Measurements from ENCODE around the gene EML1. TPM values are rescaled to one million over a fixed set of nuclear protein-coding genes. Genes with fewer than 3 reads are reported as not detected.

The EML1 gene
- total RNA-seq, 2 donors from 2014 or later = 55.1 to 66.5 TPM

DNA sequence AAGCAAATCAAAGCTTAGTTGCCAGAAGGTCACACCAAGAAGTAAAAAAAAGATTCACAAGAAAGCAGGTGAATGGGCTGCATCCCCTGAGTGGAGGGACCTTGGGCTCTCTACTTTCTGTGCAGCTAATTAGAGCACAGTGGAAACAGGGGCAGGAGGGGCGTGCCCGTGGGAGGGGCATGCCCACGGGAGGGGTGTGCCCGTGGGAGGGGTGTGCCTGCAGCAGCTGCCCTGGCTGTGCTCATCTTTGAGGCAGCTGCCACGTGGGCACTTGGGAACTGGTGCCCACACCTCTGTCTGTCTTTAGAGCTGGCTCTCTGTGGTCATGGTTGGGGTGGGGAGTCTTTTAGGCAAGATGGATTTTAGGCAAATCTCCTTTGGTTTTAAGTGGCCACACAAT lies 60.0 kb downstream of the EML1 start:
- no peaks in the 10 kb centered on the region for H3K27me3 ChIP-seq (replicated peaks; ENCODE audit: insufficient read depth)
- TF ChIP-seq, protein P1, sequence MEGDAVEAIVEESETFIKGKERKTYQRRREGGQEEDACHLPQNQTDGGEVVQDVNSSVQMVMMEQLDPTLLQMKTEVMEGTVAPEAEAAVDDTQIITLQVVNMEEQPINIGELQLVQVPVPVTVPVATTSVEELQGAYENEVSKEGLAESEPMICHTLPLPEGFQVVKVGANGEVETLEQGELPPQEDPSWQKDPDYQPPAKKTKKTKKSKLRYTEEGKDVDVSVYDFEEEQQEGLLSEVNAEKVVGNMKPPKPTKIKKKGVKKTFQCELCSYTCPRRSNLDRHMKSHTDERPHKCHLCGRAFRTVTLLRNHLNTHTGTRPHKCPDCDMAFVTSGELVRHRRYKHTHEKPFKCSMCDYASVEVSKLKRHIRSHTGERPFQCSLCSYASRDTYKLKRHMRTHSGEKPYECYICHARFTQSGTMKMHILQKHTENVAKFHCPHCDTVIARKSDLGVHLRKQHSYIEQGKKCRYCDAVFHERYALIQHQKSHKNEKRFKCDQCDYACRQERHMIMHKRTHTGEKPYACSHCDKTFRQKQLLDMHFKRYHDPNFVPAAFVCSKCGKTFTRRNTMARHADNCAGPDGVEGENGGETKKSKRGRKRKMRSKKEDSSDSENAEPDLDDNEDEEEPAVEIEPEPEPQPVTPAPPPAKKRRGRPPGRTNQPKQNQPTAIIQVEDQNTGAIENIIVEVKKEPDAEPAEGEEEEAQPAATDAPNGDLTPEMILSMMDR (IDR thresholded peaks at IDR 0.05) = no peak
- no peak overlapping the region for H3K4me3 ChIP-seq
- DNase-seq (ENCODE audit: low spot score) (no peak), ATAC-seq (ENCODE audit: insufficient number of reproducible peaks, low FRiP score, low read depth) (no peak)
- H3K9me3 ChIP-seq = no peaks in the 10 kb centered on the region
- H3K27ac ChIP-seq = no peak overlapping the region
- no peaks in the 10 kb centered on the region for H3K36me3 ChIP-seq
- peaks cover 0 to 15% of the 10 kb centered on the region in 2 donors for H3K4me1 ChIP-seq (ENCODE audit: control insufficient read depth in 1 of 2, low read depth in 2 of 2)

DNA sequence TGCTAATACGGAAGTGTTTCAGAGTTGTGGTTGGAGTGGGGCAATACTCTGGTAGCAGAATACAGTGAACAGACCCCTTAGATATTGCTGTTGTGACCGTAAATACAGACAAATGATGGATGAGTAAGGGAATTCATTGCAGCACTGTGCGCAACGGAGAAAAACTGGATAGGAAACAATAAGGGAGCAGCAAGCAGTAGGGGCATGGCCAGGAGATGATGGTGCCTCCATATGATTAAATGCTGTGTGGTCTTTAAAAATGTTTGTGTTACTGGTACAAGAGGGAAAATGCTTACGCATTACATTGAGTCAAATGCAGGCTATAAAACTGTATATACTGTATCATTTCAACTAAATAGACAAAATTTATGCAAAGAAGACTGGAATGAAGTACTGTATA lies 61.6 kb downstream of the EML1 start:
- Histone ChIP-seq H3K4me1 (ENCODE audit: control insufficient read depth in 1 of 2, low read depth in 2 of 2) (peaks cover 0 to 15% of the 10 kb centered on the region in 2 donors), H3K9me3 (no peaks in the 10 kb centered on the region), H3K27ac (no peak overlapping the region), H3K27me3 (replicated peaks; ENCODE audit: insufficient read depth) (no peaks in the 10 kb centered on the region), H3K36me3 (no peaks in the 10 kb centered on the region), H3K4me3 (no peak overlapping the region)
- no peak for DNase-seq (ENCODE audit: low spot score)
- TF ChIP-seq, protein P1 (IDR thresholded peaks at IDR 0.05) = no peak
- ATAC-seq (ENCODE audit: insufficient number of reproducible peaks, low FRiP score, low read depth) = no peak

DNA sequence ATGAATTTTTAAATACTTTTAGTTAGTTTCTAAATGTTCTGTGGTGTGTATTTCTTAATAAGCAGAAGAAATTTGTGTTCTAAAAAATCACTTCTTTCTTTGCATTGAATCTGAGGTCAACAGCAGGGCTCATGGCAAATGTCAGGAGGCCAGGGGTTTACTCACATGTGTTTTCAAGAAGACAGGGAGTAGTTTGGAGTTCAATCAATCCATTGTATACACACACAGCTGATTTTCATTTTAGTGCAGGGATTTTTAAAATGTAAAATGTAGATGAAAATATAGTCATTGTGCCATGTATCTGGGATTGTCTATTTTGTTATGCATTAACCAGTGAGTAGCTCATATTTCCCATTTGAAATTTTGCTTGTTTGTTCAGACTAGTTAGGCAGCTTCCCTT lies 62.1 kb downstream of the EML1 start:
- H3K4me1 ChIP-seq (ENCODE audit: control insufficient read depth in 1 of 2, low read depth in 2 of 2) = peaks cover 0 to 15% of the 10 kb centered on the region in 2 donors
- DNase-seq (ENCODE audit: low spot score) = no peak
- no peak overlapping the region for H3K27ac ChIP-seq
- no peaks in the 10 kb centered on the region for H3K9me3 ChIP-seq
- no peak overlapping the region for H3K4me3 ChIP-seq
- no peaks in the 10 kb centered on the region for H3K36me3 ChIP-seq
- TF ChIP-seq, protein P1 (IDR thresholded peaks at IDR 0.05) = no peak
- ATAC-seq (ENCODE audit: insufficient number of reproducible peaks, low FRiP score, low read depth) = no peak
- H3K27me3 ChIP-seq (replicated peaks; ENCODE audit: insufficient read depth) = no peaks in the 10 kb centered on the region

DNA sequence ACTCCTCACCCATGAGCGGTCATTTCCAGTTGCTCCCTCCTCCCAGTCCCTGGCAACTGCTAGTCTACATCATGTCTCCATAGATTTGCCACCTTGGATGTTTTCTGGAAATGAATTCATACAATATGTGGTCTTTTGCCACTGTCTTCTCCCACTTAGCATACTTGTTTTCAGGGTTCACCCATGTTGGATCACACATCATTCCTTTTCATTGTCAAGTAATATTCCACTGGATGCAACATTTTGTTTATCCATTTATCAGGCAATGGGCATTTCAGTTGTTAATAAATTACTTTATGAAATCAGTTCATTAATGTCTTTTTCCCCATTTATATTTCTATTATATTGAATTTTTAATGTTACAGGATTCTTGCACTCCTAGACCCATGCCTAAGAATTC lies 64.3 kb downstream of the EML1 start:
- no peak for ATAC-seq (ENCODE audit: insufficient number of reproducible peaks, low FRiP score, low read depth)
- TF ChIP-seq, protein P1 (IDR thresholded peaks at IDR 0.05) = no peak
- no peaks in the 10 kb centered on the region for H3K36me3 ChIP-seq

DNA sequence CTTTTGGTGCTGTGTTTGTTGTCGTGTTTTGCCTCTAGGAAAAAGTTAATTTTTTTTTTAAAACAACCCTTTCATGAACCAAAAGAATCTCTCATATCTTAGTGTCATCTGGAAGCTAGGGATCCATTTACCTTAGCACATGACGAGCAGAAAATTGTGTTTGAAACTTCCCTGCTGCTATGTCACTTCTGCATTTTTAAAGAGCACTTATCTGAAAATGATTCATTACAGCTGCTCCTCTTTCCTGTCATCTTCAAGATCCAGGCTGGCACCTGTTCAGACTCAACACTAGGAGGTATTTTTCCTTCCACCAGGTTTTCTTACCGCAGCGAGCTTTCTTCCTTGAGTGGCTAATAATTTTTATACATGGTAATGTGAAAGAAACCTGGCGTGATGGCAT lies 67.0 kb downstream of the EML1 start:
- no peaks in the 10 kb centered on the region for H3K36me3 ChIP-seq
- no peak overlapping the region for H3K4me3 ChIP-seq
- no peaks in the 10 kb centered on the region for H3K9me3 ChIP-seq
- H3K27me3 ChIP-seq (replicated peaks; ENCODE audit: insufficient read depth) = no peaks in the 10 kb centered on the region
- TF ChIP-seq, protein P1 (IDR thresholded peaks at IDR 0.05) = no peak
- no peak for ATAC-seq (ENCODE audit: insufficient number of reproducible peaks, low FRiP score, low read depth)
- DNase-seq (ENCODE audit: low spot score) = no peak
- H3K4me1 ChIP-seq (ENCODE audit: control insufficient read depth in 1 of 2, low read depth in 2 of 2) = no peaks in the 10 kb centered on the region
- no peak overlapping the region for H3K27ac ChIP-seq

More for the DNA sequence above, 64.3 kb downstream of the EML1 start:
- peaks cover 0 to 11% of the 10 kb centered on the region in 2 donors for H3K4me1 ChIP-seq (ENCODE audit: control insufficient read depth in 1 of 2, low read depth in 2 of 2)
- H3K4me3 ChIP-seq = no peak overlapping the region
- no peaks in the 10 kb centered on the region for H3K9me3 ChIP-seq
- H3K27me3 ChIP-seq (replicated peaks; ENCODE audit: insufficient read depth) = no peaks in the 10 kb centered on the region
- DNase-seq (ENCODE audit: low spot score) = no peak
- no peak overlapping the region for H3K27ac ChIP-seq

Measured in thoracic aorta (tissue), 2 donors.